Measurements from ENCODE around the gene SERPINB4. TPM values are rescaled to one million over a fixed set of nuclear protein-coding genes. Genes with fewer than 3 reads are reported as not detected.
"Not testable (repeated sequence)": the region's sequence is repeated elsewhere in the genome, so short reads cannot be mapped to it uniquely, and the experiment has no call there.

Gene SERPINB4
- total RNA-seq: 0.13 TPM in 1 of 2 replicates, not detected in the other

DNA sequence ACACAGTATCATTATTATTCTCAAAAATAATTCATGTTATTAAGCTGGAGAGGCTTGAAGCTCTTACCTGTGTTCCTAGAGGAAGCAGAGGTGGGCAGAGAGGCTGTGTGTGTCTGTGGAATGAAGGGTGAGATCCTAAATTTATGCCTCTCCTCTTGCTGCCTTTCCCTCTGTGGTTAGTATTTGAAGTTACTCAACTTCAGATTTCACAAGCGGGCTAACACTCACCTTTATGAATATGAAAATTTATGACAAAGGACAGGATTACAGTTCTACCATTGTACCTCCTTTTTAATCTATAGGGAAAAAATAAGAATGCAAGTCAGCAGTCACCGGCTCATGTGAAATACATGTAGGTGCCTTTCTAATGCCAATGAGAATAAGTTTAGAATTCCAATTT, at the start of gene SERPINB4:
TSS of gene SERPINB4 (minus strand) at position 115 of the 400 bp plus-strand sequence. CDS start 679 bp downstream, outside the sequence.
- not testable (repeated sequence) for DNase-seq (ENCODE audit: low read depth in 2 of 2)

DNA sequence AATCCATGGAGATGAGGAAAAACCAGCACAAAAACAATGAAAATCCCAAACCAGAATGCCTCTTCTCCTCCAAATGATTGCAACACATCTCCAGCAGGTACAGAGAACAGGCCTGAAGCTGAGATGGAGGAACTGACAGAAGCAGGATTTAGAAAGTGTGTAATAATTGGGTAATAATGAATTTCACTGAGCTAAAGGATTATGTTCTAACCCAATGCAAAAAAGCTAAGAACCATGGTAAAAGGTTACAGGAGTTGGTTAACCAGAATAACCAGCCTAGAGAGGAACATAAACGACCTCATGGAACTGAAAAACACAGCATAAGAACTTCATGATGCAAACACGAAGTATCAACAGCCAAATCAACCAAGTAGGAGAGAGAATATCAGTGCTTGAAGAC, 45.0 kb upstream of the SERPINB4 start:
- DNase-seq (ENCODE audit: low read depth in 2 of 2): no peak

DNA sequence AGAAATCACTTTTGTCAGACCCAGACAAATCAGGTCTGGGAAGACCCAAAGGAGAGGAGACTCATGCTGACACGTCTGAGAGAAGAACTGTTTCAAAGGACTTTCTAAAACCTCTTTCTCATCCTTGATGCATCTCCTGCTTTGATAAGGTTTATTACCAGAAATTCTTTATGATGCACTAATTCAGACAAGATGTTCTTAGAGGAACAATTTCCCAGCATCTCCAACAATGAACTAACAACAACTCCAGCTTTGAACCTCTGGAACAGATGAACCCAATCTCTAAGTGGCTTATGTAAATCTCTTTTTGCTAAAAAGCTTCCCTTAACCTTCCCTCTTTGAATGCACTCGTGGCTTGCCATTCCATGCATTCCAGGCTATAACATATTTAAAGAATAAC, 42.8 kb upstream of the SERPINB4 start:
- DNase-seq (ENCODE audit: low read depth in 2 of 2): no peak

DNA sequence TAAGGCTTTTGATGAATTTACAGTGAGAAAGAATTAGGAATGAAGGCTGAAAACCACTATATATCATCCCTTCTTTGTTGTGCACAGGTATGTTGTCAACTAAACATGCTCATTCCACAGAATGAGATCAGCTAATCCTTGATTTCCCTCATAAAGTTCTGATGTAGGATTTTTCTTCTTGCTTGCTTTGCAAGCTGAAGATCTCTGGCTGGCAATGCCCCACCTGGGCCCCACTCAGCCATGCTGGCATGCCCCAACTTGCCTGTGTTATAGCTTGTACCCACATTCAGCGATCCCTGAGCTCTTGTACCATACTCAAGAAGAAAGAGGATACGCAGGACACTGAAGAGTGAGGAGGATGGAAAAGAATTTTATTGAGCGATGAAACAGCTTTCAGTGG, 40.7 kb upstream of the SERPINB4 start:
- no peak for DNase-seq (ENCODE audit: low read depth in 2 of 2)

DNA sequence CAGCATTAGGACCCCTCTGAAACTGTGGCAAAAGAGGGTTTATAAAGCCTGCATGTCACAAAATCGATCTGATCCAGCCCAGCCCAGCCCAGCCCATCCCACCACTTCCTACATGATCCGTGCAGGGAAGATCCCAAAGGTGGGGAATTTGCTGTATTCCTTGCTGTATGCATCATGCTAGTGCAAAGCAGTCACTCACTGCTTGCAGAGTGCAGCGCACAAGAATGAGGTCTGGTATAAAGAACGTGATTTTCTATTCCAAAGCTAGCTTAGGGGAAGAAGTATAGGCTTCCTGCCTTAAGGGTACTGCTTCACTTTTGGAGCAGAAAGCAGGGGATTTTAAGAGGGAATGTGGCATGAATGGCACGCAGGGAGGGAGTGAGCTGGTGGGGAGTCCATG, 39.8 kb upstream of the SERPINB4 start:
- no peak for DNase-seq (ENCODE audit: low read depth in 2 of 2)

GRCh38 chr18:63683152-63683551, 39.1 kb upstream of the SERPINB4 start:
- no peak for DNase-seq (ENCODE audit: low read depth in 2 of 2)

DNA sequence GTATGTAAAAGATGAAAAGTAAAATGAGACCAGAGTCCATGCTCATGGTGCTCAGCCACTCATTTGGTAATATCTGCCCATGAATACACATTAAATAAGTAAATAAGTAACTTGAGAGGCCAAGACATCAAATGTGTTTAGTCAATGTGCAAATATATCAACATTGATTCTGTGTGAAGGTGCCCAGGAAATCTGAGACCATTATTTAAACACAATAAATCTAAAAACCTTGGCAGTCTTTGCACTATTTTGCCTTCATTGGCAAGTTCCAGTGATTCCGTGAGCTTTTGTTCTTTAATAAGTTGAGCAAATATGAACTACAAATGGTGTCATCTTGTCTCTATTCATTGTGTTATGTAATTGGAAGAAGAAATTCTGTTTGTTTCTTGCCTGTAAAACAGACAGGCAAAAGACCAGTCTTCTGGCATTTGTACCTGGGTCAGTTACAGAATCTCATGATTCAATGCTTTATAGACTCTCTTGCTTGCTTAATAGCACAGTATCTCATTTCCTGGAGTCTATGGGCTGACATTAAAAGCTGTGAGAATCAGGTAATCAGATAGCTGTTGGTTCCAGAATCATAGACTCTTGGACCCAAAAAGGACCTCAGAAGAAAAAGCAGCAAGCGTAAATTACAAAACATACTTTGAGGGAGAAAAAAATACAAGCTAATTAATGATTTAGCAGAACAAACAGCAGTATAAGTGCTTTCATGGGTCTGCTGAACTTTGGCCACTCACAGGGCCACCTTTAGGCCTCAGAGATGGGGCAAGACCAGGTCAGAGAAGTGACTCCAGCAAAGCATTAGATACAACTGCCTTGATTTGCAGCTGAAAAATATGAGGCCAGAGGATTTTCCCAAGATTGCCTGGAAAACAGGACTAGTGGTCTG, 37.6 kb upstream of the SERPINB4 start:
- DNase-seq (ENCODE audit: low read depth in 2 of 2): no peak

DNA sequence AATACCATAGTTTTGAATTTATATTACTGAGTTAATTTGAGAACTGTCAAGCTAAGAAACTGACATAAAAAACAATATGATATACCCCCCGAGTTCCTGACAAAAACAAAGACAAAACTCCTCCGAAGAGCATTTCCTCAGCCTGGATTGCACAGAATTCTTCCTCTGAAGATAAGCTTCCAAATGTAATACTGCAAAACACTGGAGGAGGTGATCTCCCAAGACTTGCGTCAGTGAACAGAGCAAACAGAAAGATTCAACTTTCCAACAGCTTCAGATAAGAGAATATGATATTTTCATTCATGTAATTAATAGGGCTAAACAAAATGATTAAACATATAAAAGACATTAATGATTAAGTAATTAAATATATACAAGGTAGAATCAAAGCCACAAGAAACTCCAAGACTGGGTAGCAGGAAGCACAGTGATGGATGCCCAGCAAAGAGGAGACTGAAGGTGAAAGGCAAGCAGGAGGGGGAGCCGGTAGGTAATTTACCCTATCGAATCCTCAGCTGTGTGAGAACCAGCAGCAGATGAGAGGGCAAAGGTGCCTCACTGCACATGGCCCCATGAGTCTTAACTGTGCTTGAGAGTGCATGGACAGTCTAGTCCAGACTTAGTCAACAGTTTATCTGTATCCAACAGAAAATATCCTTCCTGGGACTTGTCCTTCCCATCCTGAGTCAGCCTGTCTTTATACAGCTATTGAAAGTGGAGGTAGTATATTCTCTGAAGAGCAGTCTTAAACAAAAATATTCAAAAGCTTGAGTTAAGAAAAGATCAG, 36.0 kb upstream of the SERPINB4 start:
- no peak for DNase-seq (ENCODE audit: low read depth in 2 of 2)

DNA sequence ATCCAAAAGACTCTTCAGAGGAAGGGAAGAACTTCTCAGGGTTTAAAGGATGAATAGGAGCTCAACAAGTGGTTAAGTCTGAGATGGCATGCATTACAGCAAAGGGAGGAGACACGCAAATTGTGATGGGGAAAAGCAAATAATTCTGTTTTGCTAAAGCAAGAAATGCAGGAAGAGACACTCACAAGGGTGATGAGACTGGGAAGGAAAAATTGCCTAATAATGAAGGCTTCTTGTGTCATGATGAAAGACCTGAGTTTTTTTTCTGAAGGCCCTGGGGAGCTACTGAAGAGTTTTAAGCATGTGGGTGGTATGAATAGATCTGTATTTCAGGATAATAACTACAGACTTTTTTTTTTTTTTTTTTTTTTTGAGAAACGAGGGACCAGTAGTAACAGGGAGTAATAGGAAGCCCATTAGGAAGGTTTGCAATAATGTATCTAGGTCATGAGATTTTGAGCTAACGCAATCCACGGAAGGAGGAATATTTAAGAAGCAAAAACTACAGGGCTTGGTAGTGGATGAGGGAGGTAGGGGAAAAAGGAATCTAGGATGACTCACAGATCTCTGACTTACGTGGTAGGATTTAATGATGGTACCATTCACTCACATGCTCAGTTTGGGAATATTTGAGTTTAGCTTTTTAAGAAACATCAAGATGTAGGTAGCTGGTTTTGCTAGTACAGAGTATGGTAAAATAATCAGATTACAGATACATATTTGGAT, 33.6 kb upstream of the SERPINB4 start:
- no peak for DNase-seq (ENCODE audit: low read depth in 2 of 2)

DNA sequence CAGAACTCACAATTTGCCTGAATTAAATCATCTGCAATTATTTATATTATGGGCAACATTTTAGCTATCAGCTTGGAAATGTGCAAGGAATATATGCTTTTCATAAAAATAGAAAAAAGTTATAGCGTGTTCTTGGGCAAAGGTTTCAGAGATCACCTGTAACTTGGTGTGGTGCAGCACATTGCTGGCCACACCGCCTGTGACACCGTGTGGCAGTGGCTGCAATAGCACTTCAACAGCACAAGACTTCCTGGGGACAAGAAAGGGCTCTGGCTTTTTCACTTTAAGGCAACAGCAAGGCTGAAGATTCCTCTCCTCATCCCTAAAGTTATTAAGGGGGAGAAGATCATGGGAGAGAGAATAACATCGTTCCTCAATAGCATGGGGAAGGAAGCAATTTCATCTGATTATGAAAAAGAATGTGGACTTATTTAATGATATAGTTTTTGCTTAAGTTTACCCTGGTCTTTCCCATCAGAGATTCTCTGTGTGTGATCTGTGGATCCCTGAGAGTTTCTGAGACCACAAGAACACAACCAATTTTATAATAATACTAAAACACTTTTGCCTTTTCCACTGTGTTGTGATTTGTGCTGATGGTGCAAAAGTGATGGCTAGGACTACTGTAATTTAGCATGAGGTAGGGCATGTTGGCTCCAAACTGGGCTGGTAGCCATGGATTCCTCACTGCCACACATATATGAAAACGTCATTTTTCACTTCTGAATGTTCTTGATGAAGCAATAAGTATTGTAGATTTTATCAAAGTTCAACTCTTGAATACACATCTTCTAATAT, 32.7 kb upstream of the SERPINB4 start:
- no peak for DNase-seq (ENCODE audit: low read depth in 2 of 2)

- no peak for DNase-seq (ENCODE audit: low read depth in 2 of 2)
Observed at GRCh38 chr18:63664571-63664970, 20.5 kb upstream of the SERPINB4 start.

DNA sequence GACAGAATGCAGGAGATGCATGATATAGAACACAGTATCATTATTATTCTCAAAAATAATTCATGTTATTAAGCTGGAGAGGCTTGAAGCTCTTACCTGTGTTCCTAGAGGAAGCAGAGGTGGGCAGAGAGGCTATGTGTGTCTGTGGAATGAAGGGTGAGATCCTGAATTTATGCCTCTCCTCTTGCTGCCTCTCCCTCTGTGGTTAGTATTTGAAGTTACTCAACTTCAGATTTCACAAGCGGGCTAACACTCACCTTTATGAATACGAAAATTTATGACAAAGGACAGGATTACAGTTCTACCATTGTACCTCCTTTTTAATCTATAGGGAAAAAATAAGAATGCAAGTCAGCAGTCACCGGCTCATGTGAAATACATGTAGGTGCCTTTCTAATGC, 17.7 kb upstream of the SERPINB4 start, which contains the start of gene SERPINB3:
TSS of gene SERPINB3 (minus strand) at position 144 of the 400 bp plus-strand sequence. CDS start 677 bp downstream, outside the sequence.
- not testable (repeated sequence) for DNase-seq (ENCODE audit: low read depth in 2 of 2)

DNA sequence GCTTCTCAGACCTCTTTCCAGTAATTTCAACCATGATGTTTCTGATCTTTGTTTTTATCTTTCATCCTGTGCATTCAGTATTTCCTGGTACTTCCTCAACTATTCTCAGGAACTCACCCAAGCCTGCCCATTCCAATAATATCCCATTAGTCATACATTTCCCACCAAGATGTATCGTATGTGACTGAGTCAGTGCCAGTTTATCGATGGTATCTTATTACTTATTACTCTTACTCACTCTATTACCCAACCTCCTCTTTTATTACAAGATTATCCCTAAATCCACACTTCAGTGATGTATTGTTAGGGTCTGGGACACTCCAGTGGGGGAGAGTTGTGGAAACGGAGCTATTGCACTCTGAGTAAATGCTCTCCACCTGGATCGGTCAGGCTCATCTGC, 14.9 kb upstream of the SERPINB4 start:
- not testable (repeated sequence) for DNase-seq (ENCODE audit: low read depth in 2 of 2)

DNA sequence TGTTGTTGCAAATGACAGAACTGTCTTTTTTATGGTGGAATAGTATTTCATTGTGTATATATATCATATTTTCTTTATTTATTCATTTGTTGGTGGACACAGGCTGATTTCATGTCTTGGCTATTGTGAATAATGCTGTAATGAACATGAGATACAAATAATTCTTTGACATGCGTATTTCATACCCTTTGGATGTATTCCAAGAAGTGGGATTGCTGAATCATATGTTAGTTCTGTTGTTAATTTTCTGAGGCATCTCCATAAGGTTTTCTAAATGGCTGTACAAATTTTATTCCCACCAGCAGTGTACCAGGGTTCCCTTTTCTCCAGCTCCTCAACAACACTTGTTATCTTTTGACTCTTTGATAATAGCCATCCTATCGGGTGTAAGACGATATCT, 6.2 kb upstream of the SERPINB4 start:
- not testable (repeated sequence) for DNase-seq (ENCODE audit: low read depth in 2 of 2)

- no peak for DNase-seq (ENCODE audit: low read depth in 2 of 2)
Observed at GRCh38 chr18:63648241-63648640, 4.2 kb upstream of the SERPINB4 start.

- DNase-seq (ENCODE audit: low read depth in 2 of 2): no peak
Observed at GRCh38 chr18:63646936-63647335, 2.9 kb upstream of the SERPINB4 start.

DNA sequence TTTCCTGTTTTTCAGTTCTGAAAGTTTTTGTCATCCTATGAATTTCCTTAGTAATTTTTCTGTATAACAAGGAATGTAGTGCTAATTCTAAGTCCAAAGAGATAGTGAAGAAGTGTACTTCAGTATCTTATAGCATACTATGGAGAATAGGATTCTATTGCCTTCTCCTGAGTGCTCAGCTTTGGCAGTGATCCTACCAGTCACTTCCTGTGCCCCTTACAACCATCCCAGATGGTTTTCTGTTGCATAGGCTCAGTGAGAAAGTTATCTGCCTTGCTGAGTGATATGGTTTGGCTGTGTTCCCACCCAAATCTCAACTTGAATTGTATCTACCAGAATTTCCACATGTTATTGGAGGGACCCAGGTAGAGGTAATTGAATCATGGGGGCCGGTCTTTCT, 638 bp upstream of the SERPINB4 start:
- DNase-seq (ENCODE audit: low read depth in 2 of 2): not testable (repeated sequence)

DNA sequence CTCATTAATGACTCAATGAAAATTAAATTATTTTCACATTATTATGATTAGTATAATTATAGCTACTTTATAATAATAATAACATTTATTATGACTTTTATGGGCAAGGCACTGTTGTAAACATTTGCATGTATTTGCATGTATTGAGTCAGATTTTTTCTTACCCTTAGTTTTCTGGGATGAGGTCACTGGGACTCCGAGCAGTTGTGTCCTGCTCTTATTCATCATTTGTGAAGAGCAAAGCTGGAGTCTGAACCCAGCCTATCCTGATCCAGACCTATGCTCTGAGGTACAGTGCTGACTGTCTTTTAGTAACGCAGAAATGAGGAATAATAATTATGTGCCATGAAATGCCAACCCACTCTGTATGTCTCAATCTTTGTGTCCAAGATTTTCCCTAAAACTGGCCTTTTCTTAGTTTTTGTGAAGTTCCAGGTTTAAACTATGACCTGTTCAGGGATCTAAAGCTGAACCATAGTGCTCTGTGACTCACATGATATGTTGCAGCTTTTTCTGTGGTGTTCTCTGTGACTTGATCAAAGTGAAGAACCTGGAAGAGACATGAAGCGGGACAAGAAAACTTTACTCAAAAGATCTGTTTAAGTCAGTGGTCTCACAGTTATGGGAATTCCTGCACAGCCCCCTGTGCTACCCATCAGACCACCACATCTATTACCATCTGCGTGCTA, 1.2 kb downstream of the SERPINB4 start:
- DNase-seq (ENCODE audit: low read depth in 2 of 2): not testable (repeated sequence)

DNA sequence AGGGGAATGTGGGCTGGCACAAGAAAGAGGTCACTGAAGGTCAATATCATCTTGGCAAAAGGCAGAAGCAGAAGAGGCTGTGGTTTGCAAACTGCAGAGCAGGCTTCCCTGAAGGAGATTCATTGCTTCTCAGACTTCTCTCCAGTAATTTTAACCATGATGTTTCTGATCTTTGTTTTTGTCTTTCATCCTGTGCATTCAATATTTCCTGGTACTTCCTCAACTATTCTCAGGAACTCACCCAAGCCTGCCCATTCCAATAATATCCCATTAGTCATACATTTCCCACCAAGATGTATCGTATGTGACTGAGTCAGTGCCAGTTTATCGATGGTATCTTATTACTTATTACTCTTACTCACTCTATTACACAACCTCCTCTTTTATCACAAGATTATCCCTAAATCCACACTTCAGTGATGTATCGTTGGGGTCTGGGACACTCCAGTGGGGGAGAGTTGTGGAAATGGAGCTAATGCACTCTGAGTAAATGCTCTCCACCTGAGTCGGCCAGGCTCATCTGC, 2.8 kb downstream of the SERPINB4 start:
- DNase-seq (ENCODE audit: low read depth in 2 of 2): not testable (repeated sequence)

- DNase-seq (ENCODE audit: low read depth in 2 of 2): no peak
Observed at GRCh38 chr18:63637703-63638102, 6.4 kb downstream of the SERPINB4 start.
